Erythroblast (primary cell): Measurements from ENCODE around the gene EAF1.

Experiments
- GATA1 ChIP-seq: IDR thresholded peaks from 2 replicates; pipeline ENCODE4 v1.6.1; 2011; ENCODE audit warnings: low read depth, mild to moderate bottlenecking, control low read depth, low read length, moderate library complexity
- POLR2A ChIP-seq: IDR thresholded peaks from 2 replicates; pipeline ENCODE4 v1.6.1; 2011; ENCODE audit warnings: mild to moderate bottlenecking, low read length

- TF ChIP-seq POLR2A (no peak), GATA1 (no peak)
These were observed 40.1 kb downstream of the EAF1 start for GRCh38 chr3:15467227-15468181.
